HEK293 (cell line): ENCODE results near the gene OPHN1.

Experiments used
- OSR2 ChIP-seq: fragments of 450-650 bp; formaldehyde crosslinking; IDR thresholded peaks from 2 replicates; pipeline ENCODE4 v1.5.1; 2016; ENCODE audit warnings: missing biosample characterization, missing genetic modification characterization
- SALL2 ChIP-seq: fragments of 450-650 bp; formaldehyde crosslinking; IDR thresholded peaks from 2 replicates; pipeline ENCODE4 v1.5.0; 2017; ENCODE audit warnings: missing biosample characterization, mild to moderate bottlenecking, missing genetic modification characterization, borderline replicate concordance
- SP3 ChIP-seq: fragments of 450-650 bp; formaldehyde crosslinking; IDR thresholded peaks from 2 replicates; pipeline ENCODE4 v1.5.1; 2016; ENCODE audit warnings: missing biosample characterization, missing genetic modification characterization
- TCF7L2 ChIP-seq: IDR thresholded peaks from 2 replicates; pipeline ENCODE4 v1.6.1; 2011; ENCODE audit warnings: low read depth, mild to moderate bottlenecking, inconsistent platforms, low read length, moderate library complexity, borderline replicate concordance
- YY1 ChIP-seq: fragments of 450-650 bp; formaldehyde crosslinking; IDR thresholded peaks from 2 replicates; pipeline ENCODE4 v1.5.1; 2018; ENCODE audit warnings: missing biosample characterization, missing genetic modification characterization
- ZNF114 ChIP-seq: fragments of 450-650 bp; formaldehyde crosslinking; IDR thresholded peaks from 2 replicates; pipeline ENCODE4 v1.5.0; 2017; ENCODE audit warnings: missing biosample characterization, missing genetic modification characterization
- ZNF157 ChIP-seq: fragments of 450-650 bp; formaldehyde crosslinking; IDR thresholded peaks from 2 replicates; pipeline ENCODE4 v1.5.1; 2016; ENCODE audit warnings: missing biosample characterization, missing genetic modification characterization
- ZNF302 ChIP-seq: fragments of 450-650 bp; formaldehyde crosslinking; IDR thresholded peaks from 2 replicates; pipeline ENCODE4 v1.5.1; 2016; ENCODE audit warnings: missing biosample characterization, missing genetic modification characterization, low read depth
- ZNF571 ChIP-seq: fragments of 450-650 bp; formaldehyde crosslinking; IDR thresholded peaks from 2 replicates; pipeline ENCODE4 v1.5.0; 2017; ENCODE audit warnings: missing biosample characterization, missing genetic modification characterization
- ZSCAN23 ChIP-seq: fragments of 450-650 bp; formaldehyde crosslinking; IDR thresholded peaks from 2 replicates; pipeline ENCODE4 v1.5.1; 2016; ENCODE audit warnings: missing biosample characterization, missing genetic modification characterization
- TF ChIP-seq, protein P1 (sequence below): fragments of 450-650 bp; formaldehyde crosslinking; IDR thresholded peaks from 2 replicates; pipeline ENCODE4 v1.5.1; 2016; ENCODE audit warnings: missing biosample characterization, missing genetic modification characterization
- TF ChIP-seq, protein P2 (sequence below): fragments of 450-650 bp; formaldehyde crosslinking; IDR thresholded peaks from 2 replicates; pipeline ENCODE4 v1.5.1; 2016; ENCODE audit warnings: missing biosample characterization, missing genetic modification characterization

DNA sequence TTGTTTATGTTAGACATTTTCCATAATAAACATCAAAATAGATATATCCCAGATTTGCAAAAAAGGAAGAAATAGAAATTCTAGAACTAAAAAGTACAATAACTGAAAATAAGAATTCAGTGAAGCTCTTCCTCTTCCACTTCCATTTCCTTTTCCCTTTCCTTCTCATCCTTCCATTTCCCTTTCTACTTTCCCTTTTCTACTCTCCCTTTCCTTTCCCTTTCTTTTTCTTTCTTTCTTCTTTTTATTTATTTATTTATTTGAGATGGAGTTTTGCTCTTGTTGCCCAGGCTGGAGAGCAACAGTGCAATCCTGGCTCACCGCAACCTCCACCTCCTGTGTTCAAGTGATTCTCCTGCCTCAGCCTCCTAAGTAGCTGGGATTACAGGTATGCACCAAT lies 30.6 kb upstream of the OPHN1 start:
- TF ChIP-seq, protein P1, sequence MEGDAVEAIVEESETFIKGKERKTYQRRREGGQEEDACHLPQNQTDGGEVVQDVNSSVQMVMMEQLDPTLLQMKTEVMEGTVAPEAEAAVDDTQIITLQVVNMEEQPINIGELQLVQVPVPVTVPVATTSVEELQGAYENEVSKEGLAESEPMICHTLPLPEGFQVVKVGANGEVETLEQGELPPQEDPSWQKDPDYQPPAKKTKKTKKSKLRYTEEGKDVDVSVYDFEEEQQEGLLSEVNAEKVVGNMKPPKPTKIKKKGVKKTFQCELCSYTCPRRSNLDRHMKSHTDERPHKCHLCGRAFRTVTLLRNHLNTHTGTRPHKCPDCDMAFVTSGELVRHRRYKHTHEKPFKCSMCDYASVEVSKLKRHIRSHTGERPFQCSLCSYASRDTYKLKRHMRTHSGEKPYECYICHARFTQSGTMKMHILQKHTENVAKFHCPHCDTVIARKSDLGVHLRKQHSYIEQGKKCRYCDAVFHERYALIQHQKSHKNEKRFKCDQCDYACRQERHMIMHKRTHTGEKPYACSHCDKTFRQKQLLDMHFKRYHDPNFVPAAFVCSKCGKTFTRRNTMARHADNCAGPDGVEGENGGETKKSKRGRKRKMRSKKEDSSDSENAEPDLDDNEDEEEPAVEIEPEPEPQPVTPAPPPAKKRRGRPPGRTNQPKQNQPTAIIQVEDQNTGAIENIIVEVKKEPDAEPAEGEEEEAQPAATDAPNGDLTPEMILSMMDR = no peak
- TF ChIP-seq ZNF571 (tag by site-specific recombination) = no peak
- TF ChIP-seq ZNF302 = no peak
- TF ChIP-seq SP3 = no peak
- TF ChIP-seq OSR2 (tag by site-specific recombination) = no peak
- TF ChIP-seq YY1 (tag by site-specific recombination) = no peak
- no peak for TF ChIP-seq ZSCAN23 (tag by site-specific recombination)
- TF ChIP-seq ZNF114 (tag by site-specific recombination) = no peak
- TF ChIP-seq SALL2 (tag by site-specific recombination) = no peak
- no peak for TF ChIP-seq ZNF157 (tag by site-specific recombination)
- TF ChIP-seq TCF7L2 = no peak
- TF ChIP-seq, protein P2, sequence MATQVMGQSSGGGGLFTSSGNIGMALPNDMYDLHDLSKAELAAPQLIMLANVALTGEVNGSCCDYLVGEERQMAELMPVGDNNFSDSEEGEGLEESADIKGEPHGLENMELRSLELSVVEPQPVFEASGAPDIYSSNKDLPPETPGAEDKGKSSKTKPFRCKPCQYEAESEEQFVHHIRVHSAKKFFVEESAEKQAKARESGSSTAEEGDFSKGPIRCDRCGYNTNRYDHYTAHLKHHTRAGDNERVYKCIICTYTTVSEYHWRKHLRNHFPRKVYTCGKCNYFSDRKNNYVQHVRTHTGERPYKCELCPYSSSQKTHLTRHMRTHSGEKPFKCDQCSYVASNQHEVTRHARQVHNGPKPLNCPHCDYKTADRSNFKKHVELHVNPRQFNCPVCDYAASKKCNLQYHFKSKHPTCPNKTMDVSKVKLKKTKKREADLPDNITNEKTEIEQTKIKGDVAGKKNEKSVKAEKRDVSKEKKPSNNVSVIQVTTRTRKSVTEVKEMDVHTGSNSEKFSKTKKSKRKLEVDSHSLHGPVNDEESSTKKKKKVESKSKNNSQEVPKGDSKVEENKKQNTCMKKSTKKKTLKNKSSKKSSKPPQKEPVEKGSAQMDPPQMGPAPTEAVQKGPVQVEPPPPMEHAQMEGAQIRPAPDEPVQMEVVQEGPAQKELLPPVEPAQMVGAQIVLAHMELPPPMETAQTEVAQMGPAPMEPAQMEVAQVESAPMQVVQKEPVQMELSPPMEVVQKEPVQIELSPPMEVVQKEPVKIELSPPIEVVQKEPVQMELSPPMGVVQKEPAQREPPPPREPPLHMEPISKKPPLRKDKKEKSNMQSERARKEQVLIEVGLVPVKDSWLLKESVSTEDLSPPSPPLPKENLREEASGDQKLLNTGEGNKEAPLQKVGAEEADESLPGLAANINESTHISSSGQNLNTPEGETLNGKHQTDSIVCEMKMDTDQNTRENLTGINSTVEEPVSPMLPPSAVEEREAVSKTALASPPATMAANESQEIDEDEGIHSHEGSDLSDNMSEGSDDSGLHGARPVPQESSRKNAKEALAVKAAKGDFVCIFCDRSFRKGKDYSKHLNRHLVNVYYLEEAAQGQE (tag by site-specific recombination) = no peak
